Nucleus accumbens (tissue), 56 donors: ENCODE results near the gene CCL14.
"Not testable (repeated sequence)": the region's sequence is repeated elsewhere in the genome, so short reads cannot be mapped to it uniquely, and the experiment has no call there.

Experiments used
- DNase-seq, 56 donors: peaks; one replicate each; lab custom pipeline; 2025; lab: John Stamatoyannopoulos, UW

Gene CCL14

GRCh38 chr17:35995346-35995745 lies 8.8 kb upstream of the CCL14 start:
- not testable (repeated sequence) for DNase-seq

- no peak for DNase-seq
Observed at GRCh38 chr17:35991075-35991474, 4.5 kb upstream of the CCL14 start.

- DNase-seq, result no peak
Observed at GRCh38 chr17:35988164-35988563, 1.6 kb upstream of the CCL14 start.

GRCh38 chr17:35984140-35984539 lies 2.4 kb downstream of the CCL14 start:
- no peak for DNase-seq

- DNase-seq, result no peak
Observed at GRCh38 chr17:35982409-35983191, 3.9 kb downstream of the CCL14 start.

- no peak for DNase-seq
Observed at GRCh38 chr17:35981908-35982330, 4.6 kb downstream of the CCL14 start.

- DNase-seq, result no peak
Observed at GRCh38 chr17:35981246-35981645, 5.3 kb downstream of the CCL14 start, which contains the start of gene CCL16. TSS of gene CCL16 (minus strand) at chr17:35981497. CDS start at chr17:35981420, 77 bp downstream.

GRCh38 chr17:35978346-35978745 lies 8.2 kb downstream of the CCL14 start:
- DNase-seq, result no peak

GRCh38 chr17:35977509-35977908 lies 9.0 kb downstream of the CCL14 start:
- no peak for DNase-seq

- no peak for DNase-seq
Observed at GRCh38 chr17:35973333-35974260, 12.9 kb downstream of the CCL14 start.

GRCh38 chr17:35972945-35973332 lies 13.6 kb downstream of the CCL14 start:
- DNase-seq, result no peak

- DNase-seq, result no peak
Observed at GRCh38 chr17:35972535-35972934, 14.0 kb downstream of the CCL14 start.

GRCh38 chr17:35972066-35972465 lies 14.5 kb downstream of the CCL14 start:
- no peak for DNase-seq

- DNase-seq, result peak in 49 of 56 donors; percentile 7 to 89 (median 47)
Observed at GRCh38 chr17:35969558-35970380, 16.8 kb downstream of the CCL14 start.

- DNase-seq, result no peak
Observed at GRCh38 chr17:35968520-35969054, 17.9 kb downstream of the CCL14 start.

- no peak for DNase-seq
Observed at GRCh38 chr17:35965272-35965671, 21.3 kb downstream of the CCL14 start.

- no peak for DNase-seq
Observed at GRCh38 chr17:35963663-35964062, 22.9 kb downstream of the CCL14 start.

- DNase-seq, result no peak
Observed at GRCh38 chr17:35953720-35954119, 32.8 kb downstream of the CCL14 start.

- DNase-seq, result no peak
Observed at GRCh38 chr17:35949401-35949800, 37.1 kb downstream of the CCL14 start.

GRCh38 chr17:35948092-35948491 lies 38.4 kb downstream of the CCL14 start:
- DNase-seq, result no peak
